KOPT-K1 (cell line): ENCODE data around the gene ACAD11.
"Not testable (repeated sequence)": the region's sequence is repeated elsewhere in the genome, so short reads cannot be mapped to it uniquely, and the experiment has no call there.

ENCODE experiments used
- H3K27ac ChIP-seq: fragments of 200-600 bp; sonication (generic); 2 replicates; pipeline ENCODE4 v1.5.1; 2016; ENCODE audit warnings: antibody characterized with exemption, mild to moderate bottlenecking, low read depth, low read length; ENCODE audit not compliant: poor library complexity, severe bottlenecking
- H3K36me3 ChIP-seq: fragments of 200-600 bp; sonication (generic); 2 replicates; pipeline ENCODE4 v1.5.1; 2017; ENCODE audit warnings: antibody characterized with exemption, mild to moderate bottlenecking, low read length, moderate library complexity; ENCODE audit not compliant: insufficient read depth
- H3K9me3 ChIP-seq: fragments of 200-600 bp; sonication (generic); 2 replicates; pipeline ENCODE4 v1.5.1; 2017; ENCODE audit warnings: antibody characterized with exemption, low read length, mild to moderate bottlenecking; ENCODE audit not compliant: insufficient read depth, poor library complexity, severe bottlenecking

Gene ACAD11

GRCh38 chr3:132600614-132601013, 59.0 kb downstream of the ACAD11 start:
- H3K9me3 ChIP-seq, H3K27ac ChIP-seq: not testable (repeated sequence)
- H3K36me3 ChIP-seq = peaks cover 11% of the 10 kb centered on the region; the same call in 1 of the 2 replicates

- no peaks in the 10 kb centered on the region for H3K9me3 ChIP-seq
- H3K27ac ChIP-seq = no peak overlapping the region
- peaks cover 10% of the 10 kb centered on the region; the same call in 1 of the 2 replicates for H3K36me3 ChIP-seq
Observed at GRCh38 chr3:132598181-132598580, 61.4 kb downstream of the ACAD11 start.

- no peak overlapping the region for H3K27ac ChIP-seq
Observed at GRCh38 chr3:132597660-132598059, 61.9 kb downstream of the ACAD11 start.

GRCh38 chr3:132596816-132597433, 62.7 kb downstream of the ACAD11 start, which contains the start of gene ACKR4:
Gene ACKR4, plus strand, starts transcription at chr3:132597270. Its CDS starts 3,128 bp downstream, at chr3:132600398.
- no peak within 1 kb of the TSS for H3K27ac ChIP-seq
- no peaks in the 10 kb centered on the region for H3K9me3 ChIP-seq
- peaks cover 5% of the 10 kb centered on the region; the same call in 1 of the 2 replicates for H3K36me3 ChIP-seq

More at GRCh38 chr3:132597660-132598059, 61.9 kb downstream of the ACAD11 start:
- Histone ChIP-seq H3K9me3 (no peaks in the 10 kb centered on the region), H3K36me3 (peaks cover 5% of the 10 kb centered on the region; the same call in 1 of the 2 replicates)

GRCh38 chr3:132596326-132596725, 63.3 kb downstream of the ACAD11 start:
- Histone ChIP-seq H3K27ac (no peak overlapping the region), H3K36me3 (peaks cover 5% of the 10 kb centered on the region; the same call in 1 of the 2 replicates), H3K9me3 (no peaks in the 10 kb centered on the region)

- Histone ChIP-seq H3K9me3 (no peaks in the 10 kb centered on the region), H3K27ac (no peak overlapping the region), H3K36me3 (peaks cover 5% of the 10 kb centered on the region; the same call in 1 of the 2 replicates)
Observed at GRCh38 chr3:132595014-132595413, 64.6 kb downstream of the ACAD11 start.

- Histone ChIP-seq H3K9me3 (no peaks in the 10 kb centered on the region), H3K36me3 (peaks cover 5% of the 10 kb centered on the region; the same call in 1 of the 2 replicates), H3K27ac (no peak overlapping the region)
Observed at GRCh38 chr3:132594498-132594897, 65.1 kb downstream of the ACAD11 start.

GRCh38 chr3:132593947-132594323, 65.7 kb downstream of the ACAD11 start:
- Histone ChIP-seq H3K36me3 (peaks cover 5% of the 10 kb centered on the region; the same call in 1 of the 2 replicates), H3K9me3 (no peaks in the 10 kb centered on the region), H3K27ac (no peak overlapping the region)

GRCh38 chr3:132593241-132593946, 66.2 kb downstream of the ACAD11 start:
- H3K9me3 ChIP-seq = no peaks in the 10 kb centered on the region
- H3K27ac ChIP-seq = no peak overlapping the region
- peaks cover under 1% of the 10 kb centered on the region; the same call in 1 of the 2 replicates for H3K36me3 ChIP-seq

- Histone ChIP-seq H3K9me3 (no peaks in the 10 kb centered on the region), H3K36me3 (no peaks in the 10 kb centered on the region), H3K27ac (no peak overlapping the region)
Observed at GRCh38 chr3:132592216-132592615, 67.4 kb downstream of the ACAD11 start.

- Histone ChIP-seq H3K9me3 (no peaks in the 10 kb centered on the region), H3K36me3 (no peaks in the 10 kb centered on the region), H3K27ac (no peak overlapping the region)
Observed at GRCh38 chr3:132587401-132587800, 72.2 kb downstream of the ACAD11 start.

GRCh38 chr3:132573797-132574211, 85.8 kb downstream of the ACAD11 start:
- Histone ChIP-seq H3K36me3 (peaks cover 11% of the 10 kb centered on the region; the same call in 1 of the 2 replicates), H3K9me3 (peaks cover 4% of the 10 kb centered on the region), H3K27ac (no peak overlapping the region)

- H3K27ac ChIP-seq = no peak overlapping the region
- H3K9me3 ChIP-seq = peaks cover 4% of the 10 kb centered on the region
- no peaks in the 10 kb centered on the region for H3K36me3 ChIP-seq
Observed at GRCh38 chr3:132570016-132570415, 89.6 kb downstream of the ACAD11 start.

- Histone ChIP-seq H3K27ac (no peak overlapping the region), H3K36me3 (no peaks in the 10 kb centered on the region), H3K9me3 (peaks cover 4% of the 10 kb centered on the region)
Observed at GRCh38 chr3:132569580-132569979, 90.0 kb downstream of the ACAD11 start.

- no peaks in the 10 kb centered on the region for H3K36me3 ChIP-seq
- peaks cover 4% of the 10 kb centered on the region for H3K9me3 ChIP-seq
- H3K27ac ChIP-seq = no peak overlapping the region
Observed at GRCh38 chr3:132569153-132569552, 90.5 kb downstream of the ACAD11 start.
